ENCODE measurements around the gene CCDC92.

CCDC92 gene, protein sequence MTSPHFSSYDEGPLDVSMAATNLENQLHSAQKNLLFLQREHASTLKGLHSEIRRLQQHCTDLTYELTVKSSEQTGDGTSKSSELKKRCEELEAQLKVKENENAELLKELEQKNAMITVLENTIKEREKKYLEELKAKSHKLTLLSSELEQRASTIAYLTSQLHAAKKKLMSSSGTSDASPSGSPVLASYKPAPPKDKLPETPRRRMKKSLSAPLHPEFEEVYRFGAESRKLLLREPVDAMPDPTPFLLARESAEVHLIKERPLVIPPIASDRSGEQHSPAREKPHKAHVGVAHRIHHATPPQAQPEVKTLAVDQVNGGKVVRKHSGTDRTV

GRCh38 chr12:123972457-123973401, at the start of gene CCDC92, which contains the start of gene ZNF664:
CCDC92 (minus strand) TSS chr12:123972831; CDS start chr12:123944305, 28,526 bp downstream.
ZNF664 (plus strand) TSS chr12:123973215; CDS start chr12:124012145, 38,930 bp downstream.
- no peak for TF ChIP-seq GATA3 (IDR thresholded peaks at IDR 0.05; ENCODE audit: low read depth, low read length)
- no peak for TF ChIP-seq GATA2 (IDR thresholded peaks at IDR 0.05; ENCODE audit: low read depth, low read length)

DNA sequence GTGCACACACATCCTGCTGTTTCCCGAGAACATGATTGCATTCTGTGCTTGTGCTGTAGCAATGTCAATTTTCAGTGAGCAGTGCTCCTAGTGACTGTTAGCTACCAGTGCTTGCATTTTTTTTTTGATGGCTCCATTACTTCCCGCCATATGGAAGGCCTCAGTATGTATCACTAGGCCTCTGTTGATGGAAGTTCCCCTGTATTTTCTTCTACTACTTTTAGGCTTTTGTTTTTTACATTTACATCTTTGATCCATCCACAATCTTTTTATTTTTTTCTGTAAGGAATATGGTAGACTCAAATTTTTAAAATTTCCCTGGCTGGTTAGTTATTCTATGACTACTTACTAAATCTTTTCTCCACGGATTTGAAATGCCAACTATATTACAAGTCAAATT, 49.5 kb upstream of the CCDC92 start:
- TF ChIP-seq GATA2 (IDR thresholded peaks at IDR 0.05; ENCODE audit: low read depth, low read length) (no peak), GATA3 (IDR thresholded peaks at IDR 0.05; ENCODE audit: low read depth, low read length) (no peak)

DNA sequence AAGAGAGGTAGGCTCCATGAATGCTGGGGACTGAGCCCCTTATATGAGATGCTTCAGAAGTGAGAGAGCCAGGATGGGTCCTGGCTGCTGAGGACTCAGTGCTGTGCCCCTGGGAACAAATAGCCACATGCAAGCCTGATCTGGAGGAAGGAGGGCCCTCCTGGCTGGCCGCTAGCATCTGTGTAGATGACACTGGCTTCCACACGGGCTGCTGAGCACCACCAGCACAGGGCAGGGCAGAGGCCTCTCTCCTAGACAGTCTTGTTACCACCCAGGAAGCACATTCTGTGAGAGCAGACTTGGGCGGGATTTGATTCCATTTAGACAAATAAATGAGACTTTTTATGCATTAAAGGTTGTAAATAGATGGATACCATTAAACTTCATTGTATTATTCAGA, 48.4 kb upstream of the CCDC92 start:
- TF ChIP-seq GATA2 (IDR thresholded peaks at IDR 0.05; ENCODE audit: low read depth, low read length) (no peak), GATA3 (IDR thresholded peaks at IDR 0.05; ENCODE audit: low read depth, low read length) (no peak)

GRCh38 chr12:124020514-124020949, 47.9 kb upstream of the CCDC92 start:
- TF ChIP-seq GATA3 (IDR thresholded peaks at IDR 0.05; ENCODE audit: low read depth, low read length) (no peak), GATA2 (IDR thresholded peaks at IDR 0.05; ENCODE audit: low read depth, low read length) (no peak)

- TF ChIP-seq GATA2 (IDR thresholded peaks at IDR 0.05; ENCODE audit: low read depth, low read length) (no peak), GATA3 (IDR thresholded peaks at IDR 0.05; ENCODE audit: low read depth, low read length) (no peak)
These were observed 46.5 kb upstream of the CCDC92 start for GRCh38 chr12:124019115-124019514.

DNA sequence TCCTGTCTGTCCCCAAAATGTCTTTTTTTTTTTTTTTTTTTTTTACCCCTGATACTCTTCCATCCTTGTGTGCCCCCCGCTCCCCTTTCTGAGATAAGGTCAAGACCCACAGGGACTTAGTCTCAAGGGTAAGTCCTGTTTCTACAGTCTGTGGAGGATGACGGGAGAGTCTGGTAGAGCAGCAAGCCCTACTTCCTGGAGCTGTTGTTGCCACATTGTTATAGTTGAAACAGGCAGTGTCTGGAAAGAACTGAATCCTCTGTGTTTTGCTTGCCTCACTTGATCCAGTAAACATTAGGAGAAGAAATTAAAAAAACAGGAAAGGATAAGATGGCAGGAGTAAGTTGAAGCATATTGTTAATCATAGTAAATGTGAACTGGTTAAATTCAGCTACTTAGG, 45.9 kb upstream of the CCDC92 start:
- TF ChIP-seq GATA3 (IDR thresholded peaks at IDR 0.05; ENCODE audit: low read depth, low read length) (no peak), GATA2 (IDR thresholded peaks at IDR 0.05; ENCODE audit: low read depth, low read length) (no peak)

DNA sequence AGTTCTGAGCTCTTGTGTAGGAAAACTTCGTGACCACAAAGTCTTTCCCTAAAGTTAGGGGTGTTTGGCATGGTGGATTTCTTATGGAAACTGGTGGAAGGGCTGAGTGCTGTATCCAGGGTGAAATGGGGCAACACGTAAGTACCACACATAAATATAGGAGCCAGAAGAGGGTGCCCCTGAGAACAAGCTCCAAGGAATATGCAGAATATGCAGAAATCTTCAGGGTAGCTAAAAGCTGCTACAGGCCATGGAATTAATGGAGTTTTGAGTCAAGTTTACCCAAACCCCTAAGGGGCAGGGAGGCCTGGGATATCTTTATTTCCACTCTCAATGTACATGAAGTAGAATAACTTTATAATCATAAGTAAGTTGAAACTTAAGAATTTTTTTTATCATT, 44.4 kb upstream of the CCDC92 start:
- TF ChIP-seq GATA3 (IDR thresholded peaks at IDR 0.05; ENCODE audit: low read depth, low read length): no peak
- no peak for TF ChIP-seq GATA2 (IDR thresholded peaks at IDR 0.05; ENCODE audit: low read depth, low read length)

DNA sequence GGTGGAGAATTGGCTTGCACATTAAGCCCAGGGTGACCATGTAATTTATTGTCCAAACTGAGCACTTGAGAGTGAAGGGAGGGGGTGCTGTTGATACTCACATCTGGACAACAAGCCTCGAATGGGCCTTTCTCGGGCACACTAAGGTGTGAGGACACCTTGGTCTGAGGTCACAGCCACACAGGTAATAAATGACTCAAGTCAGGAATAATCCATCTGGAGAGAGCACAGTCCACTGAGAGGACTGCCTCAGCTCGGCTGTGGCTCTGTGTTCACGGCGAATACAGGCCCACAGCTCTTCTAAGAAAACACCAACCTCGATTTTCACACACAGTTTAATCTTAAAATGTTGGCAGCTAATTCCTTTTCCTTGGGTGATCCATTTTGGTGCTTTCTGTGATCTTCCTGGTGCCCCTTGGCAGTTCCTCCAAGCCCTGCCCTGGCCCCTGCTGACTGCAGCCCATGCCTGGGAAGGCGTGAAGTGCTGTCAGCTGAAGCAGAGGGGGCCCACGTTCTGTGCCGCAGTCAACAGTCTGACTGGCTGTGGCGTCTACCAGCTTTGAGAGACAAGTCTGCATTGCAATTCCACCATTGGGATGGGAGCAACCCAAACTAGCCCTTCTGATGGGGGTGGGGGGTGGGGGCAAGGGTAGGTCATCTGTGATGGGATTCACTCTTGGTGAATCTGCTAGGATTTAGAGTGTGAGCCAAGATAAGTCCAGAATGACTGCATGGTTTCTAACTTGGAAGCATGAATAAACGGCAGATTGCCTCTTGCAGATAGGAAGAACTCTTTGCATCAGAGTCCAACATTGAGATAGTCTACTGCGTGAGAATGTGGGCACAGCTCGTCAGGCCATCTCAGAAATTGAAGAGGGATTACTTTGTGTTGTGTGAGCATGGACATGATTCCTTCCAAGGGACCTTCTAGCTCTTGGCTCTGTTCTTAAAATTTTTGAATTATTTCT, 43.1 kb upstream of the CCDC92 start:
- TF ChIP-seq GATA2 (IDR thresholded peaks at IDR 0.05; ENCODE audit: low read depth, low read length): no peak
- no peak for TF ChIP-seq GATA3 (IDR thresholded peaks at IDR 0.05; ENCODE audit: low read depth, low read length)

- TF ChIP-seq GATA2 (IDR thresholded peaks at IDR 0.05; ENCODE audit: low read depth, low read length) (no peak), GATA3 (IDR thresholded peaks at IDR 0.05; ENCODE audit: low read depth, low read length) (no peak)
These were observed 40.4 kb upstream of the CCDC92 start for GRCh38 chr12:124013073-124013472.

DNA sequence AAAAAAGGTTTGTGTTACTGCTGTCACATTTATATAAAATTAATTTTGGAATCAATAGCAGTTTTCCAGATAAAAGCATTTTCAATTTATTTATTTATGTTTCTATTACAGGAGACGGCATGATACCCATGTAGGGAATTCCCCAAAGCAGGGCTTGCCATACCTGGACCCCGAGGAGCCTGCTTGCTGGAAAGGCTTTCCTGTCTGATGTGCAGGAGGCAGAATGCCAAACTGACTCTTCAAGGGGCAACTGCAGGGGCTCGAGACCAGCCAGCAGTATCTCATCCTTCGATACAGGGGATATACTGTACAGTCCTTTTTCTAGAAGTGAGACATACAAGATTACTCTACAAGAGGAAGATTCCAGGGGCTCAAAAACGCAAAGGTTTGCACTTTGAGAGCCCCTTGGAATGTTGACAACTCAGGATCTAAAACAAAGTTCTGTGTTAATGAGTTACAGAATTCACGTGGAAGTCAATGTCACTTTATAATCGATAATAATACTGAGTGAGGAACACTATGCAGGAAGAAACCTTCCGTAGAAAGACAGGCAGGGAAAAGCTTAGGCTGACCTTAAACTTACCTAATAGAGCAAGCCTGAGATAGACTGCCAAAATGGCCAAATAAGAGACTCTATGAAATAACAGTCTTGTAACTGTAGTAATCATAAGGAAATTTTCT, 38.9 kb upstream of the CCDC92 start:
- TF ChIP-seq GATA3 (IDR thresholded peaks at IDR 0.05; ENCODE audit: low read depth, low read length) (no peak), GATA2 (IDR thresholded peaks at IDR 0.05; ENCODE audit: low read depth, low read length) (no peak)

DNA sequence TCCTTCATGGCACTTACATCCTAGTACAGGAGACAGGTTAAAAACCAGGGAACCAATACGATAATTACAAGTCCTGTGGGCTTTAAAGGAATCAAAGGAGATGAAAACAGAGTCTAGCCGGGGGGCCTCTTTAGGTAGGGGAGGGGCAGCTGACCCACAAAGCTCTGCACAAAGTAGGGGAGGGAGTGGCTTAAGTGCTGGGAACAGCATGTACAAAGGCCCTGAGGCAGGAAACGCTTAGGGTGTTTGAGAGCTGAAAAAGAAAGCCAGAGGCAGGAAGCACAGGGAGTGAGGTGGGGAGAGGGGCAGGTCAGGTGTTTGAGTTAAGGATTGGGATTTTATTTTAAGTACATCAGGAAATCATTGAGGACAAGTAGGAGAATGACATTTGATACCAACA, 38.1 kb upstream of the CCDC92 start:
- TF ChIP-seq GATA3 (IDR thresholded peaks at IDR 0.05; ENCODE audit: low read depth, low read length): no peak
- no peak for TF ChIP-seq GATA2 (IDR thresholded peaks at IDR 0.05; ENCODE audit: low read depth, low read length)

DNA sequence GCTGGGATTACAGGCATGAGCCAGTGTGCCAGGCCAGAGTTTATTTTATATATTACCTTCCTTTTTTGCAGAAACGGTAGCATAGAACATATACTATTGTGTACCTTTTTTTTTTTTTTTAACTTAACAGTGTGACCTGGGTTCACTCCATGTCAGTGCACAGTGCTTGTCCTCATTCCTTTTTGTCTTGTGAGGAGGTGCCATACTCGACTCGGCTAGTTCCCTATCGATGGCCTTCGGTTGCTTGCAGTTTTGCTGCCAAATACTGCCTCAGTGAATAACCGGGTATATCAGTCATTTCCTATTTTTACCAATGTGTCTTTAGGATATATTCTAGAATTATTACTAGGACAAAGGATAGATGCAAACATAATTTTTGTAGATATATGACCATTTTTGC, 37.1 kb upstream of the CCDC92 start:
- no peak for TF ChIP-seq GATA3 (IDR thresholded peaks at IDR 0.05; ENCODE audit: low read depth, low read length)
- no peak for TF ChIP-seq GATA2 (IDR thresholded peaks at IDR 0.05; ENCODE audit: low read depth, low read length)

DNA sequence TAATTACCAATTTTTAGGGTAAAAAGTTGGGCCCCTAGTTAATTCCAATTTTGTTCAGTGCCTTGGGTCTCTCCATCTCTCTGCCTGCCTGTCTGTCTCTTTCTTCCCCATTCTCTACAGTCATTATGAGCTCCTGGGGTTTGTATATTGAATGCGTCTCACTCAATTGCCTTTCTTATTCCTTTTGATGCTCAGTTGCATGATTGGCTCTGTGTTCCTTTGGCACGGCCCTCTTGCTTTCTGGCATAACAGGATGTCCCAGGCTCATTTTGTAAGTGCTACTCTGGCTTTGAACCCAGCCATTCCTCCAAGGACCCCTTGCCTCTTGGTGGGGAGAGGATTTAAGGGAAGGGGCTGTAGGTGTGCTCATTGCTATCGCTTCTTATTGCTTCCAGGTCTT, 36.0 kb upstream of the CCDC92 start:
- TF ChIP-seq GATA2 (IDR thresholded peaks at IDR 0.05; ENCODE audit: low read depth, low read length) (no peak), GATA3 (IDR thresholded peaks at IDR 0.05; ENCODE audit: low read depth, low read length) (no peak)

Measured in SH-SY5Y (cell line).